Measurements from ENCODE around the gene SERPIND1. TPM values are rescaled to one million over a fixed set of nuclear protein-coding genes. Genes with fewer than 3 reads are reported as not detected.

The SERPIND1 gene
- total and polyA plus RNA-seq, 10 donors, result 0.03 to 0.14 (median 0.09) TPM; not detected in 6

- H3K4me1 ChIP-seq, result peaks cover 4 to 22% (median 10%) of the 10 kb centered on the region in 6 donors
- intact Hi-C loops (cut with DNase I; ENCODE audit: low total_unique reads), result no loop called here
- no peak overlapping the region for H3K27ac ChIP-seq
- no peak overlapping the region for H3K4me3 ChIP-seq
- peaks cover 0 to 60% (median 48%) of the 10 kb centered on the region in 6 donors for H3K36me3 ChIP-seq
- H3K9me3 ChIP-seq, result no peaks in the 10 kb centered on the region
- TF ChIP-seq CTCF (IDR thresholded peaks at IDR 0.05 in 8 of 11, conservative IDR thresholded peaks at IDR 0.05 in 3 of 11), result no peak
- no peak for TF ChIP-seq POLR2AphosphoS5 (IDR thresholded peaks at IDR 0.05)
- TF ChIP-seq POLR2A (IDR thresholded peaks at IDR 0.05), result no peak
- WGBS, 5 donors, result 92 to 100% (median 100%) methylated on average over 3 of the region's 3 CpGs
- H3K27me3 ChIP-seq (replicated peaks in 1 of 7), result no peaks in the 10 kb centered on the region
- no peak for DNase-seq
These were observed 60.8 kb downstream of the SERPIND1 start for GRCh38 chr22:20834725-20835124.

Other genes starting within 250 kb of the SERPIND1 start
- 100 to 1,000 TPM in 6 of 7 donors, 10 to 100 TPM in 1; 86.2 to 143 (median 122) TPM for gene PI4KA, start 84.7 kb downstream of the SERPIND1 start, total RNA-seq
- 10 to 100 TPM; 29.8 to 48.1 (median 35.3) TPM for gene PI4KA, start 84.7 kb downstream of the SERPIND1 start, polyA plus RNA-seq
- 10 to 100 TPM; 22.6 to 33.5 (median 28.2) TPM for gene SNAP29, start 84.9 kb downstream of the SERPIND1 start, total RNA-seq
- 10 to 100 TPM; 13.7 to 19.5 (median 17.2) TPM for gene SNAP29, start 84.9 kb downstream of the SERPIND1 start, polyA plus RNA-seq
- gene CRKL, start 143.3 kb downstream of the SERPIND1 start, total RNA-seq, result 10 to 100 TPM; 56.7 to 65.3 (median 58.1) TPM
- gene CRKL, start 143.3 kb downstream of the SERPIND1 start, polyA plus RNA-seq, result 10 to 100 TPM; 11.5 to 17.9 (median 12.2) TPM
- 1 to 10 TPM; 3.7 to 8.7 (median 6.1) TPM for gene AIFM3, start 193.1 kb downstream of the SERPIND1 start, total RNA-seq
- gene AIFM3, start 193.1 kb downstream of the SERPIND1 start, polyA plus RNA-seq, result 1 to 10 TPM; 2.0 to 6.0 (median 5.3) TPM
- 10 to 100 TPM; 52.5 to 76.2 (median 62.6) TPM for gene LZTR1, start 208.2 kb downstream of the SERPIND1 start, total RNA-seq
- 10 to 100 TPM; 21.9 to 44.5 (median 32.6) TPM for gene LZTR1, start 208.2 kb downstream of the SERPIND1 start, polyA plus RNA-seq
- 10 to 100 TPM; 16.7 to 38.7 (median 26.5) TPM for gene THAP7, start 228.0 kb downstream of the SERPIND1 start, total RNA-seq
- gene THAP7, start 228.0 kb downstream of the SERPIND1 start, polyA plus RNA-seq, result 10 to 100 TPM; 31.8 to 53.3 (median 47.5) TPM
- gene P2RX6, start 241.1 kb downstream of the SERPIND1 start, total RNA-seq, result 10 to 100 TPM in 2 of 7 donors, 1 to 10 TPM in 5; 3.2 to 14.4 (median 4.5) TPM
- 1 to 10 TPM in 2 of 3 donors, under 1 TPM in 1; 0.86 to 5.6 (median 2.7) TPM for gene P2RX6, start 241.1 kb downstream of the SERPIND1 start, polyA plus RNA-seq